Left forelimb (tissue), 1 donor: ENCODE measurements around the gene STOML3.
"Not testable (repeated sequence)": the region's sequence is repeated elsewhere in the genome, so short reads cannot be mapped to it uniquely, and the experiment has no call there.

Source experiments
- DNase-seq: peaks from one replicate; pipeline ENCODE4 v3.0.0-alpha.2; 2018; ENCODE audit warnings: low spot score

The STOML3 gene

GRCh38 chr13:38990693-38991092 is at the start of gene STOML3:
STOML3 (minus strand) TSS chr13:38990831; CDS start chr13:38990721, 110 bp downstream.
- no peak for DNase-seq

GRCh38 chr13:39040206-39040605 is 49.6 kb upstream of the STOML3 start:
- no peak for DNase-seq

GRCh38 chr13:39039041-39039440 is 48.4 kb upstream of the STOML3 start:
- no peak for DNase-seq

- DNase-seq: no peak
Observed at GRCh38 chr13:39038569-39039030, 48.0 kb upstream of the STOML3 start.

GRCh38 chr13:39037880-39038568 is 47.4 kb upstream of the STOML3 start, which contains the start of the genes NHLRC3 and PROSER1:
NHLRC3 (plus strand) TSS chr13:39038456; CDS start chr13:39038640, 184 bp downstream.
PROSER1 (minus strand) TSS chr13:39038089; CDS start chr13:39037242, 847 bp downstream.
- DNase-seq: peak; percentile 95

- peak; percentile 71 for DNase-seq
Observed at GRCh38 chr13:39037410-39037879, 46.8 kb upstream of the STOML3 start.

- no peak for DNase-seq
Observed at GRCh38 chr13:39036212-39036611, 45.6 kb upstream of the STOML3 start.

- DNase-seq: no peak
Observed at GRCh38 chr13:39035799-39036198, 45.2 kb upstream of the STOML3 start.

GRCh38 chr13:39035204-39035603 is 44.6 kb upstream of the STOML3 start:
- no peak for DNase-seq

- no peak for DNase-seq
Observed at GRCh38 chr13:39034085-39034484, 43.5 kb upstream of the STOML3 start.

- DNase-seq: no peak
Observed at GRCh38 chr13:39032150-39032549, 41.5 kb upstream of the STOML3 start.

- no peak for DNase-seq
Observed at GRCh38 chr13:39025433-39025839, 34.8 kb upstream of the STOML3 start.

- DNase-seq: no peak
Observed at GRCh38 chr13:39023761-39024160, 33.1 kb upstream of the STOML3 start.

GRCh38 chr13:39023316-39023715 is 32.7 kb upstream of the STOML3 start:
- DNase-seq: no peak

- DNase-seq: no peak
Observed at GRCh38 chr13:39020853-39021462, 30.3 kb upstream of the STOML3 start.

GRCh38 chr13:39016787-39017186 is 26.2 kb upstream of the STOML3 start:
- DNase-seq: no peak

- DNase-seq: no peak
Observed at GRCh38 chr13:39016087-39016486, 25.5 kb upstream of the STOML3 start.

GRCh38 chr13:39013462-39013861 is 22.8 kb upstream of the STOML3 start:
- no peak for DNase-seq

GRCh38 chr13:39012608-39013007 is 22.0 kb upstream of the STOML3 start:
- DNase-seq: no peak

- DNase-seq: not testable (repeated sequence)
Observed at GRCh38 chr13:39006371-39007111, 15.9 kb upstream of the STOML3 start.

GRCh38 chr13:38998739-38999138 is 8.1 kb upstream of the STOML3 start:
- no peak for DNase-seq

- no peak for DNase-seq
Observed at GRCh38 chr13:38993381-38993780, 2.8 kb upstream of the STOML3 start.

GRCh38 chr13:38981096-38981495 is 9.5 kb downstream of the STOML3 start:
- DNase-seq: no peak
